T-cell (primary cell): Measurements from ENCODE around the gene ZC3H13. TPM values are rescaled to one million over a fixed set of nuclear protein-coding genes. Genes with fewer than 3 reads are reported as not detected.

Experiments
- ATAC-seq, 4 experiments: fragments of 200-7000 bp in 3 of 4; fragments of 150-1000 bp in 1 of 4; cut with Tn5 transposase; replicated peaks in 1 of 4; 1 replicate in 3 of 4; 2 replicates in 1 of 4; pipeline ENCODE4 v1.10.0; 2021; ENCODE audit warnings: moderate library complexity in 3 of 4, mild to moderate bottlenecking in 2 of 4, moderate number of reproducible peaks in 1 of 4
- CTCF ChIA-PET, 2 donors: fragments of 300-600 bp; sonication (Branson Sonifier 250); formaldehyde crosslinking; loops; one replicate each; lab custom pipeline; 2022; ENCODE audit warnings: antibody characterized with exemption in 2 of 2; lab: Charles Lee
- POLR2A ChIA-PET, 2 donors: fragments of 300-600 bp; sonication (Branson Sonifier 250); formaldehyde crosslinking; loops; one replicate each; lab custom pipeline; 2022; ENCODE audit warnings: antibody characterized with exemption in 2 of 2; lab: Charles Lee
- DNase-seq, 35 experiments: peaks; one replicate each; pipeline versions ENCODE4 v3.0.0 to v3.0.0-alpha.2; 2013 to 2023
- H3K27ac ChIP-seq: one replicate; pipeline ENCODE4 v1.5.1; 2013; ENCODE audit warnings: low read length
- H3K27me3 ChIP-seq, 2 experiments: replicated peaks in 1 of 2; 1 replicate in 1 of 2; 2 replicates in 1 of 2; pipeline versions ENCODE4 v1.6.1 to v1.7.0; 2013; ENCODE audit warnings: low read length in 1 of 2, mixed read lengths in 1 of 2; ENCODE audit not compliant: control insufficient read depth in 2 of 2, insufficient read depth in 2 of 2; ENCODE audit errors: extremely low read depth in 1 of 2
- H3K36me3 ChIP-seq, 2 donors: 1 replicate in 1 of 2; 2 replicates in 1 of 2; pipeline versions ENCODE4 v1.6.1 to v1.7.0; 2013; ENCODE audit warnings: low read length in 1 of 2; ENCODE audit not compliant: control insufficient read depth in 2 of 2, insufficient read depth in 1 of 2; ENCODE audit errors: extremely low read depth in 1 of 2
- H3K4me1 ChIP-seq, 2 experiments: 1 replicate in 1 of 2; 2 replicates in 1 of 2; pipeline versions ENCODE4 v1.6.1 to v1.7.0; 2013; ENCODE audit warnings: low read length in 2 of 2, mixed read lengths in 1 of 2; ENCODE audit not compliant: insufficient read depth in 2 of 2, control insufficient read depth in 1 of 2; ENCODE audit errors: extremely low read depth in 1 of 2
- H3K4me3 ChIP-seq, 2 donors: 1 replicate in 1 of 2; 2 replicates in 1 of 2; pipeline versions ENCODE4 v1.5.1 to v1.7.0; 2013; ENCODE audit warnings: mild to moderate bottlenecking in 2 of 2, low read length in 1 of 2, moderate library complexity in 1 of 2; ENCODE audit not compliant: control insufficient read depth in 1 of 2; ENCODE audit errors: extremely low read depth in 1 of 2
- H3K9me3 ChIP-seq: 2 replicates; pipeline ENCODE4 v1.7.0; 2013
- H3K27ac Mint-ChIP-seq, 2 donors: one replicate each; pipeline ENCODE4 v1.8.0; 2020 to 2021; ENCODE audit warnings: mild to moderate bottlenecking in 2 of 2, mixed read lengths in 2 of 2
- H3K27me3 Mint-ChIP-seq, 2 donors: one replicate each; pipeline ENCODE4 v1.8.0; 2021 to 2022; ENCODE audit warnings: mixed read lengths in 2 of 2
- H3K36me3 Mint-ChIP-seq: one replicate; pipeline ENCODE4 v1.8.0; 2021; ENCODE audit warnings: mixed read lengths
- H3K4me1 Mint-ChIP-seq, 3 donors: one replicate each; pipeline ENCODE4 v1.8.0; 2020 to 2022; ENCODE audit warnings: mixed read lengths in 3 of 3, mild to moderate bottlenecking in 1 of 3
- H3K4me3 Mint-ChIP-seq, 3 donors: one replicate each; pipeline ENCODE4 v1.8.0; 2020 to 2022; ENCODE audit warnings: mild to moderate bottlenecking in 3 of 3, mixed read lengths in 3 of 3, moderate library complexity in 3 of 3
- H3K9me3 Mint-ChIP-seq, 3 donors: one replicate each; pipeline ENCODE4 v1.8.0; 2020 to 2022; ENCODE audit warnings: mixed read lengths in 3 of 3
- WGBS: methylation state at CpG from one replicate; pipeline ENCODE4 v1.1.5; 2013; ENCODE audit warnings: missing lambda C conversion rate; ENCODE audit not compliant: insufficient coverage; 5-methylcytosine and 5-hydroxymethylcytosine counted together
- total RNA-seq, 35 experiments: library from RNA in 6 of 35; stranded (reverse) in 6 of 35; fragments of 120-200 nt in 1 of 35; gene quantifications; one replicate each; pipeline versions ENCODE4 v1.2.1 to v1.2.4 and lab custom pipeline; 2013 to 2026

Gene ZC3H13
- total RNA-seq, 5 donors from 2014 or later (not counting 1 experiment from before 2014, with no cell fraction given) = 41.9 to 61.5 (median 58.4) TPM

DNA sequence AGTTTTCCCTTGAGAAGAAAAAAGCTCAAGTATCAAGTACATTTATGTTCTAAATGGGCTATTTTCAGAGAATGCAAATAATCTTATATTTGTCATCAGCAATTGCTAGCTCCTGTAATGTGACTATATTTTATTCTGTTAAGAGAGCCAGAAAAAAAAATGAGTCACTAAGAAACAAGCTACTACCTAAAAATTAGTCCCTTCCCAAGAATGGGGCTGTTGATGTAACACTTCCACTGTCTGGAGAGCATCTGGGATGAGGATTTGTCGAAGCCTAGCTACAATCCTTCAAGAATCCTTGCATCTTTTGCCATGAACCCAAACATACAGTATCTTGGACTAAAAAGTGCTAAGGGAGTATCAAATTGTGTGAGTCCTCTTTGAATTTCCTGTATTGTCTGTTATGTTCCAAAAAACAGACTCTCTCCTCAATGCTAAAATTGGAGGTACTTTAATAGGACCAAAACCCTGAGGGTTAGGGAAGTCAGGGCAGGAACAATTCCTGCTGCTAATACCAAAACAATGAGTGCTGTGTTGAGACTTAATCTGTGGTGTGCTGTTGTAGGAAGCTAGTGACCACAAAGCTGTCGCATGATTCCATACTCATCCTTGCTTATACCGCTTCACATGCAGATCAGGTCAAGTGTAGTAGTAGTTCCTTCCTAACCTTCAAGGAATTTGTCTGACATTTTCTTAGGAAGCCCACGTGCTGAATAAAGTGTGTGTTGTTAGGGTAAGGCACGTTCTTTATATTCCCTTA lies 4.9 kb upstream of the ZC3H13 start:
- Mint-ChIP-seq H3K4me1 (peaks cover 11 to 13% (median 12%) of the 10 kb centered on the region in 3 donors), H3K27ac (no peak overlapping the region), H3K27me3 (peaks cover 3 to 17% of the 10 kb centered on the region in 2 donors), H3K4me3 (no peak overlapping the region), H3K9me3 (no peaks in the 10 kb centered on the region), H3K36me3 (no peaks in the 10 kb centered on the region)
- ChIA-PET CTCF (interaction anchor here in 1 of 2 donors (1.2 kb wide), 1 partner anchor 428 kb away, joined by 3 read pairs; no protein-coding TSS in a partner anchor), POLR2A (interaction anchor here (0.5 to 0.7 kb wide), 4 partner anchors 14 to 678 kb away, joined by 3 read pairs; no protein-coding TSS in a partner anchor)
- Histone ChIP-seq H3K4me3 (no peak overlapping the region), H3K9me3 (no peaks in the 10 kb centered on the region), H3K4me1 (peaks cover 5 to 8% of the 10 kb centered on the region in 2 experiments), H3K27me3 (no peaks in the 10 kb centered on the region), H3K36me3 (no peaks in the 10 kb centered on the region), H3K27ac (no peak overlapping the region)
- DNase-seq (no peak), ATAC-seq (no peak)
- no CpG with 5 or more reads among the region's 5 CpGs for WGBS

DNA sequence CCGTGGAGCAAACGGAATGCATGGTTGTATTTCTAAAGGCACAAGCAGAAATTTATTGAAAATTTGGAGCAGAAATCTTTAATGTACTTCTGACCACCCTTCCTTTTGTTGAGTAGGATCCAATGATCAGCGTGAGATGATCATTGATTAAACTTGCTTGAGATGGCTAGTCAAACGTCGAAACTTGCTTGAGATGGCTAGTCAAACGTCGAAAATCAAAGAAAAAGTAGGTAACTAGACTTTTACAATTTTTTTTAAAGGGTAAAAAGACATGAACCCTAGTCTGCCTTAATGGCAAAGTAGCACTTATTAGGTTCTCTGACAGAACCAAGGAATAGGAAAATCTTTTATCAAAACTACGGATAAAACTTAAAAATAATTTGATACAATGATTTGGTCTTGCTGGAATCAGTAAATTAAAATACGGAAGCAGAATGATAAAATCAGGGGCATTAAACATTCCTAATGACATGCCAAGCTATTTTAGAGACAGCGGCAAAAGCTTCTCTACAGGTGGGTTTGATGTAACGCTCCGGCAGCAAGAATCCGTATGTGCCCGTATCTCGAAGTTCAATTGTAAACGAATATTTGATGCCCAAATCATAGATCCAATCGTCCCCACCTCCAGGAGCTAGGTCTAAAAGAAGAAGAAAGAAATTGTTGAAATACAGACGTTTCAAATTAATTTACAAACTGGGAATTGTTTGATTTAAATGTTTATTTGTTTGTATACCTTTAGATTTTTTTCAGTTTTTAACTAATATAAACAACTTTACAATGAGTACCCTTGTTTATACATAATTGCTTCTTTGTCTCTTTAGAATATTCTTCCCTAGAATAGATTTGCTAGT lies 841 bp upstream of the ZC3H13 start:
- ChIA-PET CTCF (interaction anchor here in 1 of 2 donors (0.5 to 1.0 kb wide), 3 partner anchors 10 to 636 kb away, joined by 3 to 4 read pairs (median 3); no protein-coding TSS in a partner anchor), POLR2A (interaction anchor here (0.6 to 1.2 kb wide), 2 partner anchors 71 to 491 kb away, joined by 3 to 4 read pairs; no protein-coding TSS in a partner anchor)
- DNase-seq (peak in 1 of 35 experiments; percentile 7), ATAC-seq (no peak)
- no peaks in the 10 kb centered on the region for H3K36me3 Mint-ChIP-seq
- Histone ChIP-seq H3K4me1 (peaks cover 10 to 20% of the 10 kb centered on the region in 2 experiments), H3K27me3 (no peaks in the 10 kb centered on the region), H3K9me3 (no peaks in the 10 kb centered on the region), H3K36me3 (no peaks in the 10 kb centered on the region), H3K27ac (peak overlapping the region; percentile 99), H3K4me3 (peak overlapping the region; percentile 81 to 96)
- no peaks in the 10 kb centered on the region for H3K9me3 Mint-ChIP-seq
- H3K4me1 Mint-ChIP-seq = peaks cover 37 to 44% (median 37%) of the 10 kb centered on the region in 3 donors
- peaks cover 3 to 17% of the 10 kb centered on the region in 2 donors for H3K27me3 Mint-ChIP-seq
- WGBS = 4% methylated on average over 5 of the region's 18 CpGs
- peak overlapping the region; percentile 96 for H3K27ac Mint-ChIP-seq
- H3K4me3 Mint-ChIP-seq = peak overlapping the region; percentile 93 to 95 (median 94)

GRCh38 chr13:46051968-46052318 lies 603 bp downstream of the ZC3H13 start:
- ChIA-PET CTCF (interaction anchor here (0.6 to 1.8 kb wide), 7 partner anchors 12 to 742 kb away, joined by 3 to 8 read pairs (median 4); no protein-coding TSS in a partner anchor), POLR2A (interaction anchor here (0.5 to 1.2 kb wide), 8 partner anchors 9 to 1134 kb away, joined by 3 to 7 read pairs (median 4); no protein-coding TSS in a partner anchor)
- H3K27ac ChIP-seq = peak overlapping the region; percentile 99
- H3K9me3 Mint-ChIP-seq = no peaks in the 10 kb centered on the region
- no peaks in the 10 kb centered on the region for H3K36me3 ChIP-seq
- peaks cover 4% of the 10 kb centered on the region for H3K36me3 Mint-ChIP-seq
- WGBS = 0% methylated on average over 1 of the region's 7 CpGs
- DNase-seq (peak in 1 of 35 experiments; percentile 26), ATAC-seq (peak; percentile 6 to 31 (median 21))
- peak overlapping the region; percentile 93 to 95 (median 94) for H3K4me3 Mint-ChIP-seq
- H3K27me3 Mint-ChIP-seq = peaks cover 3 to 17% of the 10 kb centered on the region in 2 donors
- peak overlapping the region; percentile 96 for H3K27ac Mint-ChIP-seq
- peaks cover 45 to 59% (median 46%) of the 10 kb centered on the region in 3 donors for H3K4me1 Mint-ChIP-seq
- H3K4me3 ChIP-seq = peak overlapping the region; percentile 81 to 96
- H3K9me3 ChIP-seq = no peaks in the 10 kb centered on the region
- peaks cover 10 to 20% of the 10 kb centered on the region in 2 experiments for H3K4me1 ChIP-seq
- no peaks in the 10 kb centered on the region for H3K27me3 ChIP-seq

GRCh38 chr13:46050771-46051170 lies 1.8 kb downstream of the ZC3H13 start:
- H3K4me3 Mint-ChIP-seq = peak overlapping the region; percentile 21 to 46 (median 36)
- H3K9me3 Mint-ChIP-seq = no peaks in the 10 kb centered on the region

DNA sequence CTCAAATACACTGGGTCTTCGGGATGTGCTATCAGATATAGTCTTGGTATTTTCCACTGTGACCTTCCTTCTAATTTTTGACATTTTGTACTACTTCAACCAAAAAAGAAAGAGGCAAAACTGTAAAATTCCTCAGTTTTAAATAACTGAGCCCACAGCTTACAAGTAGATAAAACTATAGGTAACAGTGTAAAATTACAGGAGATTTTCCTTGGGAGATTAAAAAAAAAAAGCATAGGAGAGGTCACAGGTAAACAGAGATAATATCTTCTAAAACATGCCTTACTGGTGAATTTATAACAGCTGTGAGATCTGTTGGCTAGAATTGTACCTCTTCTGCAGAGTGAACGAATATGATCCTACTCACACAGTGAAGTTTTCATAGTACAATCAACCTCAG lies 7.1 kb downstream of the ZC3H13 start:
- Mint-ChIP-seq H3K9me3 (no peaks in the 10 kb centered on the region), H3K27me3 (no peaks in the 10 kb centered on the region), H3K27ac (no peak overlapping the region), H3K36me3 (peaks cover 23% of the 10 kb centered on the region), H3K4me3 (no peak overlapping the region), H3K4me1 (peaks cover 36 to 42% (median 37%) of the 10 kb centered on the region in 3 donors)
- no peak overlapping the region for H3K4me3 ChIP-seq
- H3K4me1 ChIP-seq = no peaks in the 10 kb centered on the region
- H3K36me3 ChIP-seq = peaks cover 0 to 21% of the 10 kb centered on the region in 2 donors
- no peak overlapping the region for H3K27ac ChIP-seq
- no peaks in the 10 kb centered on the region for H3K9me3 ChIP-seq
- ChIA-PET POLR2A (no interaction called here), CTCF (no interaction called here)
- no peaks in the 10 kb centered on the region for H3K27me3 ChIP-seq
- DNase-seq (no peak), ATAC-seq (no peak)
- WGBS = no CpG with 5 or more reads among the region's 2 CpGs

More at GRCh38 chr13:46050771-46051170, 1.8 kb downstream of the ZC3H13 start:
- no peaks in the 10 kb centered on the region for H3K36me3 ChIP-seq
- peaks cover 10 to 20% of the 10 kb centered on the region in 2 experiments for H3K4me1 ChIP-seq
- Mint-ChIP-seq H3K27me3 (peaks cover 3 to 10% of the 10 kb centered on the region in 2 donors), H3K4me1 (peaks cover 49 to 64% (median 51%) of the 10 kb centered on the region in 3 donors), H3K36me3 (peaks cover 4% of the 10 kb centered on the region), H3K27ac (no peak overlapping the region)
- ChIA-PET CTCF (interaction anchor here in 1 of 2 donors (0.7 to 1.0 kb wide), 2 partner anchors 76 to 706 kb away, joined by 3 read pairs; no protein-coding TSS in a partner anchor), POLR2A (interaction anchor here in 1 of 2 donors (0.9 kb wide), 1 partner anchor 10 kb away, joined by 3 read pairs; no protein-coding TSS in a partner anchor)
- H3K27me3 ChIP-seq = no peaks in the 10 kb centered on the region
- no peaks in the 10 kb centered on the region for H3K9me3 ChIP-seq
- no peak overlapping the region for H3K4me3 ChIP-seq
- H3K27ac ChIP-seq = no peak overlapping the region
- DNase-seq = no peak
- no peak for ATAC-seq
